Neural cell (in vitro differentiated cells): ENCODE results near the gene MGAT5B.

Experiments used
- EP300 ChIP-seq: fragments of 450-650 bp; conservative IDR thresholded peaks from 2 replicates; pipeline ENCODE4 v1.6.1; 2014; ENCODE audit warnings: antibody characterized with exemption, mild to moderate bottlenecking, moderate library complexity; ENCODE audit not compliant: poor library complexity, severe bottlenecking
- EZH2 ChIP-seq: fragments of 200-600, 300-800 bp; shearing (Covaris generic), sonication (generic); IDR thresholded peaks from 2 replicates; pipeline ENCODE4 v1.6.1; 2014; ENCODE audit warnings: antibody characterized with exemption, low read length, borderline replicate concordance, mild to moderate bottlenecking; ENCODE audit not compliant: insufficient read depth, poor library complexity, severe bottlenecking
- TAF1 ChIP-seq: IDR thresholded peaks from 2 replicates; pipeline ENCODE4 v1.6.1; 2012; ENCODE audit warnings: low read depth

DNA sequence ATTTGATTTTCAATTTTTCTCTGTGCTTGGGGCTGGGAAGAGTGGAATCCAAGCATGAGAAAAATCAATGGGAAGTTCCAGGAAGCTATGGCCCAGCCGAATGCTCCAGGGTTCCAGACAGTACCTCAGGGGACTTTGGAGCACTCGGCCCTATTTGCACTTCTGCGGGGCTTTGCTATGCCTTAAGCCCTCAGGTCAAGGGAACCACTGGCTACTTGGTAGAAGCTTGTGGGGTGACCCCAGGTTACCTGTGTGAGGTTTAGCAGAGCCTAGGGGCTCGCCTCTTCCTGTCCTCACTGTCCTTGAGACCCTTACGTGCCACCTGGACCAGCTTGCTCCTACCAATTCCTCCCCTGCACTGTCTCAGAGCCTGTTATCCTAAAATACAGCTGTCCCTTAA lies 121.3 kb downstream of the MGAT5B start:
- no peak for TF ChIP-seq EZH2
- TF ChIP-seq EP300 = no peak
- TF ChIP-seq TAF1 = no peak
